ENCODE results near the gene CRY2.
"Not testable (repeated sequence)": the region's sequence is repeated elsewhere in the genome, so short reads cannot be mapped to it uniquely, and the experiment has no call there.

The CRY2 gene

DNA sequence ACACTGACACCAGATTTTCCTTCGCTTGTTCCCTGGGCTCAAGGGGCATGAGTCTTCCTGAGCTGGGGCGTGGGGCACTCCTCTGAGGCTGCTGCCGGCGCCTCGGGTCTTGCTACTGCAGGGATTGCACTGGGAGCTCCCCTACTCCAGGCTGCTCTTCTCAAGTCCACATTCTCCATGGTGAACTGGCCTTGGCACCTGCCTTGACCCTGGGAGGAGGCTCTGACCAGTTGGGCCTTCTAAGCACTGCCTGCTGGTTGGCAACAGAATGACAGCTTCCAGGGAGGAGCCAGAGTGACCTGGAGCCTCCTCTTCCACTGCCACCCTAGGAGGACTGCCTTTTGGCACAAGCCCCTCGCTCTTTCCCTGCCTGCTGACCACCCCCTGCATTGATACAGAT lies 50.3 kb downstream of the CRY2 start:
- no peak for DNase-seq

DNA sequence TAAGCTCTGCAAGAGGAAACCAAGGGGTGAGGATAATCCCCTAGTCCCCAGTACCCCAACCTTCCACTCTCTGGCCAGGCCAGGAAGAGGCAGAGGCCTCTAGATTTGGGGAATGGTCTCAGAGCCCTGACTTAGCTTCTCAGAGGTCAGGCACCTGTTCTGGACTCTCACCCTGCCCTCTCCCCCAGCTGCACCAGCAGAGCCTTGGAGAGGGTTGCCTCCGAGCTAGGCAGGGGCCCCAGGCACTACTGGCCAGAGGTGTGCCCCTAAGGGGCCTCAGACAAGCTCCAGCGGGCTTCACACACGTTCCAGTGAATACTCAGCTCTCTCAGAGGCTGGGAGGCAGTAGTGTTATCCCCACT lies 51.8 kb downstream of the CRY2 start:
- DNase-seq: no peak

DNA sequence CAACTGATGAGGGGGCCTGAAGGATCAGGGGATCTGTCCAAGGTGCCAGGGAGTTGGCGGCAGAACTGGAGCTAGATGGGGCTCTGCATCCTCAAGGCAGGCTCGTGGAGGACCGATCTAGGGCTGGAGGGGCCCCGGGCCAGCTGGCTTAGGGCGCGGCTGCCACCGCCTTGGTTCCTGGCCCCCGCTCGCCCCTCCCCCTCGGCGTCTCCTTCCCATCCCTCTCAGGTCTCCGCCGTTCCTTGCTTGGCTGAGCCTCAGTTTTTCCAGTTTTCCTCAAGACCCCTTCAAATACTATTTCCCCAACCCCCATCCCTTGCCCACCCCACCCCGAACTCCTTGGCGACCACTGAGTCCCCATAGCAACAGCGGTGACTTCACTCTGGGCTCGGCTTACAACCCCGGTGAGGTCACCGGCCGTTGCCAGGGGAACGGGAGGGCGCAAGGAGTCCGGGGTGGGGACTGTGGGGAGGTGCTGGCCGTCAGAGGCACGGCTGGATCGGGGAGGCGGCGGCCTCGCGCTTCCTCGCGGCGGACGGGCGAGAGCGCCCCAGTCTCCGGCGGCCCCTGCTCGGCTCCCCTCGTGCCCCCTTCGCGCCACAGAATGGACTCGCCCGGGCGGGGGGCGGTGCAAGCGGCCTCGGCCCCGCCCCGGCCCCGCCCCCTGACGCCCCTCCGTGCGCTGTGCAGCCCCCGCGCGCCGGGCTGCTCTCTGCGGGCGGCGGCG lies 52.3 kb downstream of the CRY2 start:
- peak; percentile 43 to 95 (median 88) for DNase-seq

DNA sequence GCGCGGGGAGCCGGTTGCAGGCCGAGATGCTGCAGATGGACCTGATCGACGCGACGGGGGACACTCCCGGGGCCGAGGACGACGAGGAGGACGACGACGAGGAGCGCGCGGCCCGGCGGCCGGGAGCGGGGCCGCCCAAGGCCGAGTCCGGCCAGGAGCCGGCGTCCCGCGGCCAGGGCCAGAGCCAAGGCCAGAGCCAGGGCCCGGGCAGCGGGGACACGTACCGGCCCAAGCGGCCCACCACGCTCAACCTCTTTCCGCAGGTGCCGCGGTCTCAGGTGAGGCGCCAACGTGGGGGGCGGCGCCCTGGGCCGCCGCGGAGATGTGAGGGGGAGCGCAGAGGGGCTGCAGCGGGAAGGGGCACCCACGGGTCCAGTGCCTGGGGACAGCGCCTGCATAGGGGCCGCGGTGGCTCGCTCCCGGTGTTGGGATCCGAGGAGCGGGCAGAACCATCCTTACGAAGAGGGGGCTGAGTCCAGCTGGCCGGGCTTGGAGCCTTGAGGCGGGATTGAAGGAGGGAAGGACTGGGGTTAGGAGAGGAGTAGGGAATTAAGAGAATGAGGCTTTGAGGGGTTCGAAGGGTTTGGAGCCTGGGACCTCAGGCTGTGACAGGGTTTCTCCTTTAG lies 53.0 kb downstream of the CRY2 start:
- not testable (repeated sequence) for DNase-seq

DNA sequence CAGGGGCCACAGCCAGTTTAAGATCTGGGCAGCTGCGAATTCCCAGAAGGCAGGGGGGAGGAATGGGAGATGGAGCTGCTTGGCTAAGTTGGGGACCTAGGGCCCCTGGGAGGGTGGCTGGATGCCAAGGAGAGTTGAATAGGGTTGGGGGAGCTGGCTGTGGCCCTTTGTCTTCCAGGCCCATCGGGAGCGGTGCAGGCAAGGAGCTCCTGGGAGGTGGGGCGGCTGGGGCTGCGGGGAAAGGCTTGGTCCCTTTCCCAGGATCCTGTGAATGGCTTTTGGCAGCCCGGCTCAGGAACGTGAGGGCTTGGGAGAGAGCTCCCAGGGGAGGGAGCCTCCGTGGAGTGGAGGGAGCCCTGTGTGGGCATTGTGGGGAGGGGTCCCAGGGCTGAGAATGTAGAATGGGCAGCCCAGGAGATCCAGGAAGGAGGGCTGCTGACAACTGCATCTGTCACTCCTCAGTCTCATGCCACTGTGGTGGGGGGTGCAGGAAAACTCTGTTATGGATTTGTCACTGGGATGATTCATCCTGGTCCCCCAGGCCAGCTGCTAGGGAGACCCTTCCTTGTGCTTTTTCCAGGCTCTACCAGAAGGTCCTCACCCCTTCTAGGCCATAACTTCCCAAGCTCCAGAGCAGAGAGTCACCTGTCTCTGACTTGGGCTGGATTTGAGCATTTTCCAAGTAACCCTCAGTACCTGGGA lies 53.8 kb downstream of the CRY2 start:
- DNase-seq: peak in 52 of 56 donors; percentile 29 to 81 (median 63)

DNA sequence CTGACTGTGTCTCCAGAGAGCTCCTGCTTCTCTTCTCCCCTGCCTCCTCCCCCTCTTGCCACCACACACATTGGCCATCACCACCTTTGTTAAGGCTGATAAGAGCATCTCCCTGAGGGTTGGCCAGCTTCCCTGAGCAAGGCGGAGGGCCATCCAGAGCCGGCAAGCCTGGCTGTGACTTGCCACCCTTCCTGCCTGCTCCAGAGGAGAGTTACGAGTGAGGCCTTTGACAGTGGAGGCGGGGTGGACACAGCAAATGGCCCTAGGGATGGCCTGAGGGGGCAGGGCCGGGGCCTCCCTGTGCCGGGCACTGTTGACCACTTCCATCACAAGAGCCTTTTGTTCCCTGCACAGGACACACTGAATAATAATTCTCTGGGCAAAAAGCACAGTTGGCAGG lies 54.4 kb downstream of the CRY2 start:
- DNase-seq: peak in 53 of 56 donors; percentile 36 to 93 (median 79)

DNA sequence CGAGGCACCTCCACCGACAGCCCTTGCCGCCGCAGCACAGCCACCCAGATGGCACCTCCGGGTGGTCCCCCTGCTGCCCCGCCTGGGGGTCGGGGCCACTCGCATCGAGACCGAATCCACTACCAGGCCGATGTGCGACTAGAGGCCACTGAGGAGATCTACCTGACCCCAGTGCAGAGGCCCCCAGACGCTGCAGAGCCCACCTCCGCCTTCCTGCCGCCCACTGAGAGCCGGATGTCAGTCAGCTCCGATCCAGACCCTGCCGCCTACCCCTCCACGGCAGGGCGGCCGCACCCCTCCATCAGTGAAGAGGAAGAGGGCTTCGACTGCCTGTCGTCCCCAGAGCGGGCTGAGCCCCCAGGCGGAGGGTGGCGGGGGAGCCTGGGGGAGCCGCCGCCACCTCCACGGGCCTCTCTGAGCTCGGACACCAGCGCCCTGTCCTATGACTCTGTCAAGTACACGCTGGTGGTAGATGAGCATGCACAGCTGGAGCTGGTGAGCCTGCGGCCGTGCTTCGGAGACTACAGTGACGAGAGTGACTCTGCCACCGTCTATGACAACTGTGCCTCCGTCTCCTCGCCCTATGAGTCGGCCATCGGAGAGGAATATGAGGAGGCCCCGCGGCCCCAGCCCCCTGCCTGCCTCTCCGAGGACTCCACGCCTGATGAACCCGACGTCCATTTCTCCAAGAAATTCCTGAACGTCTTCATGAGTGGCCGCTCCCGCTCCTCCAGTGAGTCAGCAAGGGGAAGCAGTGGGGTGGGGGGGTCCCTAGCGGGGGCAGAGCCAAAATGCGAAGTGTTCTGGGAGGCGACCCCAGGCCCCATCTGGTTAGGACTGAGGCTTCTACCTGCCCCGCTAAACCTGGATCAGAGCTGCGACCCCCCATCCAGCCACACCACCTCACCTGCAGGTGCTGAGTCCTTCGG lies 55.4 kb downstream of the CRY2 start:
- DNase-seq: peak in 2 of 56 donors; percentile 19 to 26

DNA sequence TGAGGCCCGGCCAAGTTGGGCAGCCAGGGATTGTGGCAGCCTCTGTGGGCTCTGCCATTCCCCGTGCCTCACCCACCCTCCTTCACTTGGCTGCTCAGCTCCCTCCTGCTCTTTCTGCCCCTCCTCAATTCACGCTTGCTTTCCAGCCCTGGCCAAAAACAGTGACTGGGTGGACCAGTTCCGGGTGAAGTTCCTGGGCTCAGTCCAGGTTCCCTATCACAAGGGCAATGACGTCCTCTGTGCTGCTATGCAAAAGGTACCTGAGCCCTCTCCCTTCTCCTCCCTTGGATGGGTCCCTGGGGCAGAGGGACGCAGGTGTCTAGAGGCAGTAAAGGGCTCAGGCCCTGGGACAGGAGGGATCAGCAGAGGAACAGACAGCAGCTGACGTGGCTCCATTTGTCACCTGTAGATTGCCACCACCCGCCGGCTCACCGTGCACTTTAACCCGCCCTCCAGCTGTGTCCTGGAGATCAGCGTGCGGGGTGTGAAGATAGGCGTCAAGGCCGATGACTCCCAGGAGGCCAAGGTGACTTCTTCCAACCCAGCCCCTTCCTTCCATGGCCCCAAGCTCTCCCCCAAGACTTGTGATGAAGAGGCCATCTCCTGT lies 57.1 kb downstream of the CRY2 start:
- no peak for DNase-seq

DNA sequence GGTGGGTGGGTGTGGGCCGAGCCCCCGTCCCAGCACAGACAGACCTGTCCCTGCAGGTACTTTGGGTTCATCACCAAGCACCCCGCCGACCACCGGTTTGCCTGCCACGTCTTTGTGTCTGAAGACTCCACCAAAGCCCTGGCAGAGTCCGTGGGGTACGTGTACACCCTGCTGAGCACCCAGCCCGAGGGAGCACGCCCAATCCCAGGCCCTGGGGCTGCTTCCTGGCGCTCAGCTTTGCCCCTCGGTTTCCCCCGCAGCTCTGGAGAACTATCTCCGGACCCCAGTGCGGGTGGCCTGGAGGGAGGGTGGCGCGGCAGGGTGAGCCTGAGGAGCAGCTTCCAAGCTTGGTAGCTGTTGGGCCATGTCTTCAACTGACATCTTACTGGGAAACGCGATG lies 57.8 kb downstream of the CRY2 start:
- DNase-seq: no peak

DNA sequence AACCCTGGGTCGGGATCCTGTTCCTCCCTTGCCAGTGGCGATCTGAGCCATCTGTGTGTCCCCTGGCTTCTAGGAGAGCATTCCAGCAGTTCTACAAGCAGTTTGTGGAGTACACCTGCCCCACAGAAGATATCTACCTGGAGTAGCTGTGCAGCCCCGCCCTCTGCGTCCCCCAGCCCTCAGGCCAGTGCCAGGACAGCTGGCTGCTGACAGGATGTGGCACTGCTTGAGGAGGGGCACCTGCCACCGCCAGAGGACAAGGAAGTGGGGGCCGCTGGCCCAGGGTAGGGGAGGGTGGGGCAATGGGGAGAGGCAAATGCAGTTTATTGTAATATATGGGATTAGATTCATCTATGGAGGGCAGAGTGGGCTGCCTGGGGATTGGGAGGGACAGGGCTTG lies 58.3 kb downstream of the CRY2 start:
- not testable (repeated sequence) for DNase-seq

DNA sequence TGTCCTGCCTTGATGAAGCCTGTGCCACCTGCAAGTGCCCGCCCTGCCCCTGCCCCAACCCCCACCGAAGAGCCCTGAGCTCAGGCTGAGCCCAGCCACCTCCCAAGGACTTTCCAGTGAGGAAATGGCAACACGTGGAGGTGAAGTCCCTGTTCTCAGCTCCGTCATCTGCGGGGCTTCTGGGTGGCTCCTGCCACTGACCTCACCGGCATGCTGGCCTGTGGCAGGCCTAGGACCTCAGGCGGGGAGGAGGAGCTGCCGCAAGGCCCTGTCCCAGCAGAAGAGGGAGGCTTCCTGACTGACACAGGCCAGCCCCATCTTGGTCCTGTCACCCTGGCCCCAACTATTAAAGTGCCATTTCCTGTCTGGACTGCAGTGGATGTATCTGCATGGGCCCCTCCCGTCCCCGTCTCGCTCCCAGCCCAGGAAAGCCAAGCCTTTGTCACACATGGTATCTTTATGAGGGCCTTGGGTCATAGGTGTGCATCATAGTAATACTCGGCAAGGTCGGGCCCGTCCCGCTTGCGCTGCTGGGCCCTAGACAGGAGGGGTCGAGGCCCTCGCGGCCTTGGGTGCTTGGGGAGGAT lies 58.9 kb downstream of the CRY2 start:
- no peak for DNase-seq

DNA sequence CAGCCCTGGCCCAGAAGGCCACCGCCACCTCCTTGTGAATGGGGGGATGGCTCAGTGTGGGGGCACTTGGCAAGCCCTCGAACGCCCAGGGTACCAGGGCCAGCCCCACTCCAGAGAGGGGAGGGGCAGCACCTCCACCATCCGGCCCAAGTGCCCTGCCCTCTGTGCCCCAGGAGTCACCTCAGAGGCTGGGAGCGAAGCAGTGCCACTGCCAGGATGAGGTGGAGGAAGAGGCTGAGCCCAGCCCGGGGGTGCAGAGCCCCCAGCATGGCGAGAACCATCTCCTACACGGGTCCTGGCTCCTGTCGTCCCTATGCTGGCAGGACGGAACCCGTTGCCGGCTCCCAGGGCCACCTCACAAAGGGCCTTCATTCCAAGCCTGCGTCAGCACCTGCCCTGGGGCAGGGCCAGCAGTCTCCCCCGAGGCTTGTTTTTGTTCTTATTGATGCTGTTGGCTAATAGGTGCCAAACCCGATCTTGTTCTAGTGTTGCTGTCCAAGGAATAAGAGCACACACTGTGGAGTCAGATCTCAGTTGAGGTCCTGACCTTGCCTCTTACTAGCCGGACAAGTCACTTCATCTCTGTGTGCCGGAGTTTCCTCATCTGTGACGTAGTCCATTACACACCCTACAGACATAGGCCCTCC lies 59.8 kb downstream of the CRY2 start, which contains the start of gene FREY1:
TSS of gene FREY1 (minus strand) at position 307 of the 647 bp plus-strand sequence. CDS start at position 281, 26 bp downstream.
- peak in 7 of 56 donors; percentile 14 to 44 (median 33) for DNase-seq

DNA sequence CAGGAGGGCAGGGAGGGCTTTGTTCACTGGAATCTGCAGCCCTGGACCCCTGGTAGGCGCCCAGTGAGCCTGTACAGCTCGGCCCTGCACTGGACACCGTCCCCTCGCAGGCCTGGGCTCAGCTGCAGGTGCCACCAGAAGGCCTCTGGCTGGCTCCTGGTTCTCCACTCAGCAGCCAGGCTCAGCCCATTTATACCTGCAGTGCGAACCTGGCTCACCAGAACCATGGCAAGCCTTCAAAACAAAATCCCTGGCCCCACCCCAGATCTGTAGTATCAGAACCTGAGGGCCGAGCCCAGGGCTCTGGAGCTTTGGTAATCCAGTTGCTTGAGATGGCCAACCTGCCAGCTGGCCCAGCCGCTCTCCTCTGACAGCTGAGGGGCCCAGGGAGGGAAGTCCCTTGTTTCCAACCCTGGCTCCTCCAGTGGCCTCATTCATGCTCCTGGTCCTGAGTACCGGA lies 60.7 kb downstream of the CRY2 start:
- peak in 16 of 56 donors; percentile 17 to 61 (median 38) for DNase-seq

DNA sequence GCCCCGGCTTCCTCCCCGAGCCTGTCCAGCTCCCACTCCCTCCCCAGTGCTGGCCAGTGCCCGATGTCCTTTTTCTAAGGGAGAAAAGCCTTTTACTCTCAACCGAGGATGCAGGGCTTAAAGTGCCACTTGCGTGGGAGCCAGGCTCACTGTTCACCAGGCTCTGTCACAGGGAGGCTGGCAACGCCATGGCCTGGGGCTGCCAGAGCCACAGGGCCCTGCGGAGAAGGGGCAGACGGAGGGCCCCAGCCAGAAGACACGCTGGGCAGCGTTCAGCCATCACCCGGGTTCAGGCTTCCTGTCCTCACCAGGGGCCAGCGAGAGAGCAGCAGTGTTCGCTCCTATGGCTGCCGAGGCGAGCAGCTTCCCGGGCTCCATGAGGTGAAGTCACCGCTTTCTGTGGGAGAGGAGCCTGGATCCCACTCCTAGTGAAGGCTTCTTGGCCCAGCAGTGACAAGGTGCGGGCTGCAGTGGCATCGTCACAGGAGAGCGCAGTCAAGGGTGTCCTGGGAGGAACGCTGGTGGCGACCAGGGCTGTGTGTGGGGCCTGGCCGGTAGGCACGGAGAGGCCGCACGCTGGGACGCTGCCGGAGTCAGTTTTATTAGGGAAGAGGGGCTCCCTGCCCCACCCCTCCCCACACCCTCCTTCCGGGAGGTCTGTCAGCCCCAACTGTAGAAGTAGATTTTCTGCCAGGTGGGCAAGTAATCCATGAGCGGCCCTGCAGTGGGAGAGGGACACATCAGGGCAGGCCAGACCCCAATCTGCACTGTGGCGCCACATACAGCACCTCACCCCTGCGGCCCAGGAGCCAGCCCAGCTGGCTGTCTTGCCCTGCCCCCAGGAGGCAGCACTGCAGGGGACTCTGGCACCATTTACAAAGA lies 62.6 kb downstream of the CRY2 start:
- DNase-seq: peak in 11 of 56 donors; percentile 19 to 59 (median 41)

DNA sequence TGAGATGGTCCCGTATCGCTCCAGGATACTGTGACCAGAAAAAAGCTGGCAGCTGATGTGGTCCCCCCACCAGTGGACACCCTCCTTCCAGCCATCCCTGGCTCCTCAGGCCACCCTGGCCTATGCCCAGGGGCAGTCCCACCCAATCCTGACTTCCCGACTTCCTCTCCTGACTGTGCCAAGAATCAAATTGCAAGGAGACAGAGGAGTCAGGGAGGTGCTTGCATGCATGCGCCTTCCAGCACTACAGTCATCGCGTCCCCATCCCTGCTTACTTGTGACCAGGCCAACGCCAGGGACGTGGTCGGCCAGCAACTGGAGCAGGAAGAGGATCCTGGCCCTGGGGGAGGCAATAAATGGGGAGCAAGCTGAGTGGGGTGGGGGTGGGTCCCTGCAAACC lies 63.3 kb downstream of the CRY2 start:
- DNase-seq: no peak

DNA sequence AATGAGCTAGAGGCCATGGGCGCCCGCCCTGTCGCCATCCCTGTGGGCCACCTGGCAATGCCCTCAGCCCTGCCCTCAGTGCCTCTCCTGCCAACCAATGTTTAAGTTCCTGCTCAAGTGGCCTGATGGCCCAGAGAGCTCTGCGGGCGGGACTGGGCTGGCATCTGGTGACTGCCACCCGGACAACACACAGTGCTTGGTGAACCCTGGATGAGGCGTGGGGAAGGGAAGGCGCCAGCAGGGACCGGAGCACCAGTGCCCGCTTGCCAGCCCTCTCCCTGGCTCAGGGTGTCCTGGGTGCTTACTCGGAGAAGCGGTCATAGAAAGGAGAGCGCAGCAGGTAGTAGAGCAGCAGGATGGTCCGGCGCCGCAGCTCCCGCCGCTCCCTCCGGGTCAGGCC lies 66.2 kb downstream of the CRY2 start:
- no peak for DNase-seq

DNA sequence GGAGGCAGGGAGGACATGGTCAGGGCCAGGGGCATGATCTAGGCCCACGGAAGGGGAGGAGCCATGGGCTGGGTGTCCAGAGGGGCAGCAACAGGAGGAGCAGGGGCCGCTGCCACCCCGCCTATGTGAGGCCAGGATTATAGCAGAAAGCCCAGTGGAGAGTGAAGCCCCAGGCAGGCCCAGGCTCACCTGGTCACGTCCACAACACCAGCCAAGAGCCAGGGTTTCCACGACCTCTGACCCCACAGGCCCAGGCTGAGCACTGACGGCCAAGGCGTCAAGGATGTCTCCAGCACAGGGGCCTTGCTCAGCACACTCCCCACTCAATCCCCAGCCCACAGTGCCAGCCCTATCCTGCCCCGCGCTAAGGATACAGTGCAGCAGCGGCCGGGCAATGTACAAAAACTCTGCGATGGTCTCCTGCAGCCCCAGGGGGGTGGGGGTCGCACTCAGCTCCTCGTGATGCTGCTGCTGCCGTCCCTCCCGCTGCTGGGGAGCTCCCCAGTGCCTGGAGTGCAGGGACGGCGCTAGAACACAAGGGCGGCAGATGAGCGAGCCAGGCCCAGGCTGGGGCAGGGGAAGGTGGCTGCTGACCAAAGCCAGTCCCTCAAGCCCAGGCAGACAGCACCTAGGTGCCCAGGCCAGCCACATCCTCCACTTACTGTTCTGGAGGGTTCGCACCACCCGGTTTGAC lies 66.8 kb downstream of the CRY2 start:
- no peak for DNase-seq

DNA sequence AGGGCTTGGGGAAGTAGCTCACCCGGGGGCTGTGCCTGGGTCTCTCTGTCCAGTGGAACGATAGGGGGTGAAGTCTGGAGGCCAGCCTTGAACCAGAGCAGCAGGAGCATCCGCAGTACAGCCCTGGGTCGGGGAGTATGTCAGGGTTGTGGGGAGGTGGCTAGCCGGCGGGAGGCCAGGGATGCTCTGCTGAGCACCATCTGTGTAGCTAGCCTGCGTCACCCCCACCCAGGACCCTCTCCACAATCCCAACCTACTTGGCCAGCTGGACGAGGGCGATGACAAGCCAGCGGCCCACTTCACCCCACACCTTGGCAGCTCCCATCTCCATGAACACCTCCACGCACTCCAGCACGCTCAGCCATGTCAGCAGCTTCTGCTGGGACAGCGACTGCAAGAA lies 68.2 kb downstream of the CRY2 start:
- no peak for DNase-seq

Measured in nucleus accumbens (tissue), 56 donors.